K562 (cell line): Measurements from ENCODE around the gene HES3. TPM values are rescaled to one million over a fixed set of nuclear protein-coding genes. Genes with fewer than 3 reads are reported as not detected.
A peak's percentile ranks its signal among the peaks of the same experiment; 100 is the strongest.

Source experiments
- ARID2 ChIP-seq: fragments of 450-650 bp; IDR thresholded peaks from 2 replicates; pipeline ENCODE4 v1.6.1; 2017; ENCODE audit warnings: antibody characterized with exemption, mild to moderate bottlenecking
- BACH1 ChIP-seq: fragments of 200-800 bp; sonication (Bioruptor generic); IDR thresholded peaks from 2 replicates; pipeline ENCODE4 v1.6.1; 2016; ENCODE audit warnings: missing genetic modification characterization, missing compliant biosample characterization
- ELF4 ChIP-seq: fragments of 450-650 bp; formaldehyde crosslinking; IDR thresholded peaks from 2 replicates; pipeline ENCODE4 v1.4.0; 2022; ENCODE audit warnings: missing genetic modification characterization
- MCM2 ChIP-seq: fragments of 450-650 bp; IDR thresholded peaks from 2 replicates; pipeline ENCODE4 v1.6.1; 2017; ENCODE audit warnings: low read depth, mild to moderate bottlenecking
- MED1 ChIP-seq: sonication (generic); formaldehyde crosslinking; IDR thresholded peaks from 2 replicates; pipeline ENCODE4 v1.8.1; 2023; ENCODE audit warnings: missing genetic modification reagents, borderline replicate concordance
- MEIS2 ChIP-seq: fragments of 450-650 bp; IDR thresholded peaks from 2 replicates; pipeline ENCODE4 v1.6.1; 2014; ENCODE audit warnings: mild to moderate bottlenecking; ENCODE audit not compliant: partially characterized antibody
- MYNN ChIP-seq, 2 experiments: sonication (generic); formaldehyde crosslinking in 1 of 2; IDR thresholded peaks; 2 replicates each; pipeline versions ENCODE4 v1.5.0 to v1.6.1; 2016 to 2020; ENCODE audit warnings: antibody characterized with exemption in 1 of 2, missing genetic modification reagents in 1 of 2
- NFE2 ChIP-seq: IDR thresholded peaks from 2 replicates; pipeline ENCODE4 v1.6.1; 2014; ENCODE audit warnings: antibody characterized with exemption, low read depth
- NR0B1 ChIP-seq: fragments of 450-650 bp; IDR thresholded peaks from one replicate; pipeline ENCODE4 v1.6.1; 2018; ENCODE audit warnings: mild to moderate bottlenecking, moderate library complexity; ENCODE audit not compliant: partially characterized antibody
- NR3C1 ChIP-seq: sonication (generic); formaldehyde crosslinking; IDR thresholded peaks from 2 replicates; pipeline ENCODE4 v1.8.1; 2022; ENCODE audit warnings: missing genetic modification reagents
- PTRF ChIP-seq: fragments of 450-650 bp; IDR thresholded peaks from 2 replicates; pipeline ENCODE4 v1.6.1; 2016; ENCODE audit warnings: mild to moderate bottlenecking, missing genetic modification characterization, missing compliant biosample characterization
- SIRT6 ChIP-seq: IDR thresholded peaks from one replicate; pipeline ENCODE4 v1.6.1; 2012; ENCODE audit warnings: low read depth, mild to moderate bottlenecking, control low read depth, inconsistent platforms, low read length, moderate library complexity
- SMAD1 ChIP-seq: fragments of 150-350 bp; IDR thresholded peaks from 2 replicates; pipeline ENCODE4 v1.6.1; 2014; ENCODE audit warnings: low read length, low read depth; ENCODE audit not compliant: partially characterized antibody
- SMARCA4 ChIP-seq: fragments of 450-650 bp; IDR thresholded peaks from 2 replicates; pipeline ENCODE4 v1.6.1; 2016
- SREBF1 ChIP-seq: fragments of 150-350 bp; IDR thresholded peaks from 2 replicates; pipeline ENCODE4 v1.6.1; 2014; ENCODE audit warnings: antibody characterized with exemption, low read depth, low read length, borderline replicate concordance
- TBP ChIP-seq: optimal IDR thresholded peaks from 2 replicates; pipeline ENCODE3; 2011; ENCODE audit warnings: low read depth, low read length, improper control_type of control experiment
- THRA ChIP-seq: fragments of 450-650 bp; IDR thresholded peaks from 2 replicates; pipeline ENCODE4 v1.6.1; 2017; ENCODE audit warnings: mild to moderate bottlenecking, moderate library complexity
- USF2 ChIP-seq: sonication (generic); formaldehyde crosslinking; IDR thresholded peaks from 2 replicates; pipeline ENCODE4 v1.5.0; 2020; ENCODE audit warnings: missing genetic modification reagents
- XRCC3 ChIP-seq: fragments of 450-650 bp; IDR thresholded peaks from 2 replicates; pipeline ENCODE4 v1.6.1; 2017; ENCODE audit warnings: mild to moderate bottlenecking, moderate library complexity
- ZKSCAN3 ChIP-seq: fragments of 250-450 bp; sonication (Bioruptor Pico); IDR thresholded peaks from 2 replicates; pipeline ENCODE4 v1.4.0; 2020
- ZNF280B ChIP-seq: fragments of 250-450 bp; sonication (Bioruptor Pico); IDR thresholded peaks from 2 replicates; pipeline ENCODE4 v1.5.1; 2021; ENCODE audit warnings: mild to moderate bottlenecking
- ZNF311 ChIP-seq: fragments of 250-450 bp; sonication (Bioruptor Pico); IDR thresholded peaks from 2 replicates; pipeline ENCODE4 v1.4.0; 2020; ENCODE audit warnings: mild to moderate bottlenecking, moderate library complexity
- ZNF695 ChIP-seq: fragments of 450-650 bp; formaldehyde crosslinking; IDR thresholded peaks from 2 replicates; pipeline ENCODE4 v1.4.0; 2020; ENCODE audit warnings: mild to moderate bottlenecking, moderate library complexity
- polyA plus RNA-seq, 8 experiments: library from polyadenylated mRNA; depleted of rRNA in 4 of 8; stranded (reverse) in 5 of 8; unstranded in 3 of 8; fragments of >200 nt; fragmentation: Nextera tagmentation in 2 of 8; fragmentation: Illumina TruSeq in 1 of 8; extraction: Ambion mirVana in 2 of 8; extraction: Trizol in 1 of 8; gene quantifications; 2 replicates each; pipeline versions ENCODE4 v1.2.1 to v1.2.3, GENCODE V29; 2011 to 2014; ENCODE audit warnings: inconsistent platforms in 1 of 8, missing spikeins in 1 of 8
- total RNA-seq, 7 experiments: library from RNA; depleted of rRNA in 6 of 7; stranded (reverse); fragments of >200 nt in 6 of 7; fragmentation: Illumina TruSeq in 2 of 7; extraction: Trizol in 2 of 7; gene quantifications; 2 replicates each; pipeline versions ENCODE4 v1.2.1 to v1.2.3, GENCODE V29; 2011 to 2021; ENCODE audit warnings: low replicate concordance in 1 of 7

The HES3 gene
- total and polyA plus RNA-seq, 9 of the 15 experiments (the other 6 are each of a cell fraction or from before 2014, with no cell fraction given), result not detected

- TF ChIP-seq MYNN (IDR thresholded peaks at IDR 0.05) (no peak), MYNN (CRISPR knock-in tag; IDR thresholded peaks at IDR 0.05) (no peak), THRA (no peak), NR0B1 (no peak), ZNF311 (CRISPR knock-in tag) (no peak), USF2 (CRISPR knock-in tag) (no peak), SREBF1 (no peak), XRCC3 (no peak), NFE2 (no peak), ZKSCAN3 (CRISPR knock-in tag) (no peak), TBP (peak; percentile 29), PTRF (tag) (no peak), ELF4 (0 out of 2 replicates have a peak, but pooled peaks have one; percentile 10), MCM2 (no peak), NR3C1 (CRISPR knock-in tag) (0 out of 2 replicates have a peak, but pooled peaks have one; percentile 33), SIRT6 (peak; percentile 76), ARID2 (0 out of 2 replicates have a peak, but pooled peaks have one; percentile 18), MED1 (no peak), SMARCA4 (peak; percentile 23; the same call in 1 of the 2 replicates), ZNF280B (CRISPR knock-in tag) (no peak), SMAD1 (no peak), BACH1 (tag) (no peak), ZNF695 (CRISPR knock-in tag) (no peak), MEIS2 (no peak)
These were observed 45.2 kb upstream of the HES3 start (continued) for GRCh38 chr1:6198646-6199297.
